Activated CD8-positive, alpha-beta memory T cell treated with anti-CD3 and anti-CD28 coated beads, Interleukin-2, amount 50 U/mL, for 48 hours (primary cell): Measurements from ENCODE around the gene EPHA3.
"Not testable (repeated sequence)": the region's sequence is repeated elsewhere in the genome, so short reads cannot be mapped to it uniquely, and the experiment has no call there.

Source experiments
- DNase-seq: peaks from one replicate; pipeline ENCODE4 v3.0.0-alpha.2; 2020

The EPHA3 gene

DNA sequence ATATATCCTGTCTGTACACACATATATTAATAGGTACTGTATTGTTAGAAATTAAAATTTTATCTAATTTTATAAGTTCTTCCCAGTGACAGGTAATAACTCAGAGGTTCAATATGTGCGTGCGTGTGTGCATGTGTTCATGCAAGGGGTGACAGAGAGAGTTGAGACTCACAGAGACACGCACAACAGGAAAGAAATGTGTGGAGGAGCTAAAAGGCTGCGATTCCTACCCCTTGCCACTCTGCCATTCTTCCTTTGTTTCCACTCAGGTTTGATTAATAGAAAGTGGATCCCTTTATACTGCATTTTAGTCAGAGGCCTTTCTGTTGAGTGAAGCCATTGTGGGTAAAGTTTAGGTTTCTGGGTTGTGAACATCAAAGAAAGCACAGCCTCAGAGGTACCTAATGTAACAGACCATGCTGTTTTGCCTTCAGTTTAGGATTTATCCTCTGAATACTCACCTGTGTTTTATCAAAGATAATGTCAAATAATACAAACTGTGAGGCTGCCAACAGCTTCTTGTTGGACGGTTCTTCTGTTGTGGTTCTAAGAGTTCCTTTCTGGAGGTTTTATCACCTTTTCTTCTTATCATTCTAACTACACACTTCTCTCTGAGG is 182.3 kb downstream of the EPHA3 start:
- no peak for DNase-seq

DNA sequence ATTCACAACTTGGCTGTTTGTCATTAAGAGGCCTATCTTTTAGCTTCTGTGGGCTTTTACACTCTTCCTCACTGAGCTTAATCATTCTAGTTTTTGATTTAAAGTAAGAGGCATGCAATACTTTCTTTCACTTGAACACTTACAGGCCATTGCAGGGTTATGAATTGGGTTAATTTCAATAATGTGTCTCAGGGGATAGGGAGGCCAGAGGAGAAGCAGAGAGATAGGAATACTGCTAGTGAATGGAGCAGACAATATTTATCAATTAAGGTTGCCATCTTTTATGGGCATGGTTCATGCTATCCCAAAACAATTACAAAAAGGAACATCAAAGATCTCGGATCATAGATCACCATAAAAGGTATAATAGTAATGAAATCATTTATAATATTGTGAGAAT is 189.8 kb downstream of the EPHA3 start:
- no peak for DNase-seq

DNA sequence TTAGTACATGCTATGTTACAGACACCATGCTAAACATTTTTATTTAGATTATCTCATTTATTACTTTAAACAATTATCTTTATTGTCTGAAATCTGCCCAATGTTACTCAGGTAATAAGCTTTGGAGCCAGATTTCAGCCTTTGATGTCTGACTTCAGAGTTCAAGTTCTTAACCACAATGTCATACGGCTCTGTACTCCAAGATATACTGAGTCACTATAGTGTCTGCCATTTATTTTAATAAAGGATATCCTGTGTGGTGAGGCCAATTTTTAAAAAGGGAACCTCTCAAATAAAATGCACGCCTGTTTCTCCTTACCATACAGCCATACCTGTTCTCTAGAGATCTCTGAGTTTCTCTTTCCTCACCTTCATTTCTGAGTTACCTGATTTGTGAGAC is 193.1 kb downstream of the EPHA3 start:
- no peak for DNase-seq

DNA sequence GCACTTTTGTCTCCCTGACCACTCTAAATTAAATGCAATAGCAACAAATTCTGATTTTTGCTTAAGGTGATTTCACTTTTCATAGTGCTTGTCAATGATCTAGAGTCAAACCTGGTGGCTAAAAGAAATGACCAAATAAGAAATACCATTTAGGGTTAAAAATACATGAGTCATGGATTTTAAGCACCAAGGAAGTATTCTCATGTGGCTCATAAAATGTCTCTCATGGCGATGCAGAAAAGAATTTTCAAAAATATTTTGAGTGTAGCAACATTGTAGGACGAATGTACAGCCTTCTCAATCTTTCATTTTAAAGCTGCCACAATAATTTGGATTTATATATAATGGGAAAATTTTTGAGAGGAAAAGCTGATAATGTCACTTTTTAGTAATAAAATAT is 193.6 kb downstream of the EPHA3 start:
- no peak for DNase-seq

DNA sequence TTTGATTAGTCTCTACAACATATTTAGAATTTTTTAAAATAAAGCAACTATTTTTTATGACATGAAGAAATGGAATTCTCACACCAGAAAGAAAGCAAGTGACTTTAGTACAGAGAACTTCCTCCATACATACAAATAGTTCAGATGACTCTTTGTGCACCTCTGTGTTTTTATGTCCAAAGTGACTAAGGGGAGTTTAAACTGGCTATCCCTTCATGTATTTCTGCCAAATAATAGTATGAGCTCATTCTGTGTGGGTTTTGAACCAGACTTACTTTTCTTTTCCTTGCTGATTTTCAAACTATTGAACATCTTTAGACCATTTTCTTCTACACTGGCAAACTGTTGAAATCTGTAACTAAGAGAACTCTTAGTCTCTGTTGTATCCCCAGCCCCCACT is 196.3 kb downstream of the EPHA3 start:
- no peak for DNase-seq

DNA sequence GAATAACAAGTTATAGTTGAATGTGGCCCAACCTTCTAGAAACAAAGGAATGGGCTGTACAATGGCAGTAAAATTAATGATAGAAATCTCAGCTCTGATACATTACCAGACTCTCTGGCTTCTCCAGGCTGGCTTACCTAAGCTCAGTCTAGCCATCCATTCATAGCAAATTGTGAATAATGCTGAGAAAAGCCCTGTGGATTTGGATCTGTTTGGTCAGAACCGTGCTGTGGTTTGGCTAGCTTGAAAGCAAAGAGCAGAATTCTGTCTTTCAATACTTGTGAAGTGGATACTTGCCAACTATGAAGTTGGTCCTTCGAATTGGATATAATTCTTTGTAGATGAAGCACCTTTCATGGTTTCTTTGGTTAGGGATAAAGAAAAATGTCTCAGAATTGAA is 199.1 kb downstream of the EPHA3 start:
- no peak for DNase-seq

DNA sequence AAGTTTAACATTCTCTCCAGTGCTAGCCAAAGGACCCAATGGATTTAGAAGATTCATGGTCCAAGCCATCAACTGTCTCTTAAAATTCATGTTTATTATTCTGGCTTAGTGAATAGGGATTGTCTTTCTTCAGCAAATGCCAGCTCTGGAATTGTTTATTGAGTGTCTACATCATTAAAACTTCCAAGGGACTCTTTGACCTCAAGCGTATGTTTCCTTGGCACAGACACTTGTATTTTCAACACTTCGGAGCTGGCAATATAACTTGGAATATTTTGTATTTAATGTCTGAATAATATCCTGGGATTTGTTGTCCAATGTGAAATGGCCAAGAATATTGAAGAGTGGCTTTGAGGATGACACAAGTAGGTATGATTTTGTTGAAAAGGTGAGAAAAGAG is 204.2 kb downstream of the EPHA3 start:
- DNase-seq: no peak

DNA sequence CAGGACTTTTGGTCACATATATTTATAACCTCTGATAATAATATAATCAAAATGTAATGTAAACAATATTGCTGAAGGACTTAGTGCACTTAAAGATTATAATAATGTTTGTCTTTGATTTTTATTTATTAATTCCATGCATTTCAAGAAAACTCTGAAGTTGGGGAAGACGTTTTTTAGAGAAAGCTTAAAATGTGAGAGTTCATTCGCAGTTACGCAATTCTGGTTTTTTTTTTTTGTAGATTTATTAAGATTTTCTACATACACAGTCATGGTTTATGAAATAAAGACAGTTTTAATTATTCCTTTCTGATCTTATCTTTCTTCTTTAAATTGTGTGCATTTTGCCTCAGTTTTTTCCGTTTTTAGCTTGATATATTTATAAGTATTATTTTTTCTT is 204.7 kb downstream of the EPHA3 start:
- no peak for DNase-seq

DNA sequence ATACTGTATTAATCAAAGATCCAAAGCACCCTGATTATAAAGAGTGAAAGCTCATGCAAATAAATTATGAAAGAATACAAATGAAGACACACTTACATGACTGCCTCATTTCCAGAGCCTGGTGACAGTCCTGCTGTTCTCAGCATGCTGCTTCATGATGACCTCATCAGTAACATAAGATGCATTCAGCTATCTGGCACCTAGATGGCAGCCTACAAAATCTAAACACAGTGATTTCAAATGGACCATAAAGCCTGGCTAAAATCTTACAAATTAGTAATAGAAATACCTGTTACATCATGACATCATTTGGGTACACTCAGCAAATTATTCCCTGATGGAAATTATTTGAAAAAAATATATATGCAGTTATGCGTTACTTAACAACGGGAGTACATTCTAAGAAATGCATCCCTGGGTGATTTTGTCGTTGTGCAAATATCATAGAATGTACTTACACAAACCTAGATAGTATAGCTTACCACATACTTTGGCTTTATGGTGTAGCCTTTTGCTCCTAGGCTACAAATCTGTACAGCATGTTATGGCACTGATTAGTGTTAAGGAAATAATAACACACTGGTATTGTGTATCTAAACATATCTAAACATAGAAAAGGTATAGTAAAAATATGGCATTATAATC is 207.2 kb downstream of the EPHA3 start:
- DNase-seq: no peak

DNA sequence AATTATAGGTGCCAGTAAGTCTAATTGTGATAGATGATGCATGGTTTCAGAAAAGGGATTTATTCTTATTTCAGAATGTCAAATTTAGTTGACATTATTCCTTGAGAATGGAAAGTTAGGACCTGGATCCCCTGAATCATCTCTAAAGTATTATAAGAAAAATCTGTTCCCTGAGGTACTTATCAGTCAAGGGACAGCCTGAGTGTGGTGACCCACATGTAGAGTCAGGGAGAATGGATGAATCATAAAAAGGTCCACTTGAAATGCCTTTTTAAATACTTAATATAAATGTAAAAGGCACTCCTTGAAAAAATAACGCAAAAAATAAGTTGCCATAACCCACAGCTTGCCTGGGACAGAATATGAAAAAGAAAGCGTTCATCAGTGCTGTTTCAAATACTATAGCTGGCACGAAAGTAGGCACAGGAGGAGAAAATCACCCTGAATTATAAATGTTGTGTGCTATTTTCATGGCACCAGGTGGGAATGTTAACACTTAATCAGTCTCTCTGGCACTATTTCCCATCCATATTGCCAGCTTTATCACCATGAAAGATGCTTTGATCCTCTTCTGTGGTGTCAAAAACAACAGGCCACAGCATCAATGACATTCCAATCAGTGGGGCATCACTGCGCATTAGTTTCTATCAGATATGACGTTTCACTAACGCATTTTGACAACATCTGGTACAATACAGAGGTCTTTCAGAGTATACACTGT is 208.5 kb downstream of the EPHA3 start:
- no peak for DNase-seq

DNA sequence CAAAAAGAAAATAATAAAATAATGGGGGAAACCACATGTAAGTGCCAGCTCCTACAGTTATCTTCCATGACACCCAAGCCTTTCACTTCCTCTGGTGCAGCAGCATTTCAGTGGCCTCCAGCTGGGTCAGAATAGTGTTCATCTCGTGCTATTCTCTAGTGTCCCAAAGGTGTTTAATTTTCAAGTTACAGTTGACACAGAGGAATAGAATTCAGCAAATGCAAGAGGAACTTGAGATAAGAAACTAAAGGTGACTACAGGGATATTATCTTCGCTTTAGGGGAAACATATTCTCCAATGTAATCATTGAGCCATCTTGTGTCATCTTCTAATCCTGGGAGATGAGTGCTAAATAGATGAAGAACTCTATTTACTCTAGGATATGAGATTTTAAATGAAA is 212.8 kb downstream of the EPHA3 start:
- no peak for DNase-seq

DNA sequence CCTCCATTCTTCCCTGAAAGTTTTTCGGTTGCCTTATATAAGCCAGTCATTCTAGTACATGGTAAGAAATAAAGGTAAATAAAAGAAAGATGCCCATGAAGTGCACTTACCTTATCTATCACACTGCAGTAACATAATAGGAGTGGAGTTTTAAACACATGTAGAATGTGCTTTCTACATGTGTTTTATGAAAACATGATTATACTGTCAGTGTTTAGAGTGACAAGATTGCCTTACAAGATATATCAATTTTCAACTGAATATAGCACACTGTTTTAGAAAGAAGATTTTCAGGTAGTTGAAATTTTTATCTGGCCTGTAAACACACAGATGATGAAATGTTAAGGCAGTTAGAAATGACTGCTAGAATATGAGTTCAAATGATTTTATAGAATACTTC is 219.6 kb downstream of the EPHA3 start:
- no peak for DNase-seq

DNA sequence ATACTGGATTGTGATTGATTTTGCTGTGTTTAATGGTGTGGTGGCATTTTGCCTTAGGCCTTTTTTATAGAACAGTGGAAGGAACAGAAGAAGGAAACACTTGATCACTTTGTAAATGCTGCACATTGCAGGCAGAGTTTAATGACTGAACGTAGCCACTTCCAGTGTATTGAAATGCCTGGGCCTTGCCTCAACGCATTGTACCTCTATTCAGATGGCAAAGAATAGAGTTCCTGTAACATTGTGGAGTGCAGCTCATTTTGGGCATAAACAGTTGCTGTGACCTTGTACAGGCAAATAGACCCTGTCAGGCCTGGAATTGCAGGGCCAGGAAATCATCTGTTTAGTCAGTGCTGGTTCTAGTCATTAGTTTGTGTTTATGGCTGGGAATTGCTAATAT is 225.0 kb downstream of the EPHA3 start:
- DNase-seq: no peak

DNA sequence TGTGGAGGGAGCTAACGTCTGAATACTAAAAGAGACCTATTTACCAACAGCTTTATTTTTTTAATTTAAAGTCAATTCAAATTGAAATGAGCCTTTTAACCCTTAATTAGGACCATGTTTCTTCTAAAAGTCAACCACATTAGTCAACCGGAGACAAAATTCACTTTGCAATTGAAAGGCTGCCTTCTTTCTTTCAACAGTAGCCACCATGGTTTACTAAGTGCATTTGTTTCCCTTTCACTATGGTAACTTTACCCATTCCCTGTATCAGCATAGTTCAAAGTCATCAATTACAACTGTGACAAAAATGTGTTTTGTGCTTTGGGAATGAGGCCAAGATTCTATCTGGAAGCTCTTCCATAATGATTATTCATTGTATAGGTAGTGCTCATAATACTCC is 225.4 kb downstream of the EPHA3 start:
- DNase-seq: no peak

DNA sequence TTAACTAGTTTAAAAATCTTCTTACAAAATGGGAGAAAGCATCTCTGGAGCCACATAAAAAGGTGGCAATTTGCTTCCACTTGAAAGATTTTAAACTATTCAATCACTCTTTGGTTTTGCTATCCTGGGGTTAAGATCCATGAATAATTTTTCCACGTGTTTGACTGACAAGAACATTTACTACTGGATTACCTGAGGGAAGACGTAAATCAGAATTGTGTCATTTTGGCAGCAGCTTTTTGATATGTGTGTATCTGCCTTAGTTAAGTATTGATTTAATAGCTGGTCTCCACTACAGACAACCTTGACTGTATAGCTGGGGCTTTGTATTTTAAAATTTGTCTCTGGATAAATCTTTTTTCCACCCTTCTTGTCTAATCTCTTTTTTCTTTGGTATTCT is 228.3 kb downstream of the EPHA3 start:
- no peak for DNase-seq

DNA sequence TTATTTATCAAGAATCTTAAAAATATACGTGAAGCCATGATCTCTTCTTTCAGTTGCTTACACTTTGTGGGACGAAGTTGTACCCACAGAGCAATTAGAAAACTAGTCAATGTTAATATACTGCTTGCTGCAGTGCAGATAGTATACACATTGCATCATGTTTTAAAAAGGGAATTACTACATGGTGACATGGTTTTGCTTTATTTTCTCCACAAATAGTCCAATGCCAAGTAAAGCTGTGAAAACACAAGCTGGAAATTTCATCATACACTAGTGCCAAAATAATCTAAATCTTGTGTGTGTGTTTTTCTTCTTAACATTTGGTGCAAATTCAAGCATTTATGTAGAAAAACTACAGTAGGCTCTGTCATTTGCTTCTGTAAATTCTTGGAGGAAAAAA is 233.0 kb downstream of the EPHA3 start:
- no peak for DNase-seq

DNA sequence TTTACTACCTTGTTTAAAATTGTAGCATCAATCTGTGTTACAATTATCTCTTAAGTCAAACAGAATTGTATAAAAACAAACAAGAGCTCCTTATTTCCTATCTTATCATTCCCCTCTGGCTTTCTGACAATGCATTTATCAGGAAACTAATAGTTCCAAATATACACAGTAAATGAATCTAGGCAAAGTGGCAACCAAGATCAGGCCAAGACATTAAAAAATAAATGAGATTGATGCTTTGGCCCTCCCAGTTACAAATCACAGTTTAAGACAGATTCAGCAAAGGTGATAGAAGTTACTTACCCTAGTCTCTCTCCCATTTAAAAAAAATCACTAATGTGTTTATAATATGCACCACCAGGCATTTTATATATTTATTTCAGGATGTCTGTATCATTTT is 236.7 kb downstream of the EPHA3 start:
- DNase-seq: no peak

DNA sequence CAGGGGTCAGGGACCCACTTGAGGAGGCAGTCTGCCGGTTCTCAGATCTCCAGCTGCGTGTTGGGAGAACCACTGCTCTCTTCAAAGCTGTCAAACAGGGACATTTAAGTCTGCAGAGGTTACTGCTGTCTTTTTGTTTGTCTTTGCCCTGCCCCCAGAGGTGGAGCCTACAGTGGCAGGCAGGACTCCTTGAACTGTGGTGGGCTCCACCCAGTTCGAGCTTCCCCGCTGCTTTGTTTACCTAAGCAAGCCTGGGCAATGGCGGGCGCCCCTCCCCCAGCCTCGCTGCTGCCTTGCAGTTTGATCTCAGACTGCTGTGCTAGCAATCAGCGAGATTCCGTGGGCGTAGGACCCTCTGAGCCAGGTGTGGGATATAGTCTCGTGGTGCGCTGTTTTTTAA is 243.5 kb downstream of the EPHA3 start:
- not testable (repeated sequence) for DNase-seq

DNA sequence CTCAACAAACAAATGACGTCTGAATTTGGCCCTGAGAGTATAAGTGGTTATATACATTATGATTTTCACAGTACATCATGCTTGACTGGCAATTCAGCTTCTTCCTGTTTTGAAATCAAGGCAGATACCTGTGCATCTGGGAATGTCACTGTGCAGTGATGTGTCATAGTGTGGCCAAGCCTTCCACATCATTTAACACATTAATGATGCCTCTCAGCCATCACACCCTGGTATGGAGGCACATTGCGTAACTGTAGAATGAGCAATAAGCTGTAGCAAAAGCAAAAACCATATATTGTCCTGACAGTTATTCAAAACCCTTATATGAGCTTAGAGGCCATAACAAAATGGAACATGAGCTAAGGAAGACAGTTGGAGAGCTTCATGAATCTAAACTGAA is 246.0 kb downstream of the EPHA3 start:
- DNase-seq: no peak

DNA sequence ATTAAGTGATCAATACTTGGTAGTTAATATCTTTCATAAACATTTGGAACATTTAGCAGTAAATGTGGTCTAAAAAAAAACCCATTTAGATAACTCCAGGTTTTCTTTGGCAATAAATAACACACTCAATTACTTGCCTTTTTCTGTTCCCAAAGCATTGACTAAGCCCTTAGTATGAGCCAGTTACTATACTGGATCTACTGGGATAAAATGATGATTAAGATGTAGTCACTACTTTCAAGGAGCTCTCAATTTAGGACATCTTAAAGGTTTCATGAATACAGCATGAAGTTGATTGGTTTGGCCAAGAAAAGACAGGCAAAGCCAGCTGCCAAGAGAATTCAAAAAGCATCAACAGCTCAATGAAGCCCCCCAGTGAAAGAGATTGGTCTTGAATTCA is 250.9 kb downstream of the EPHA3 start:
- no peak for DNase-seq

DNA sequence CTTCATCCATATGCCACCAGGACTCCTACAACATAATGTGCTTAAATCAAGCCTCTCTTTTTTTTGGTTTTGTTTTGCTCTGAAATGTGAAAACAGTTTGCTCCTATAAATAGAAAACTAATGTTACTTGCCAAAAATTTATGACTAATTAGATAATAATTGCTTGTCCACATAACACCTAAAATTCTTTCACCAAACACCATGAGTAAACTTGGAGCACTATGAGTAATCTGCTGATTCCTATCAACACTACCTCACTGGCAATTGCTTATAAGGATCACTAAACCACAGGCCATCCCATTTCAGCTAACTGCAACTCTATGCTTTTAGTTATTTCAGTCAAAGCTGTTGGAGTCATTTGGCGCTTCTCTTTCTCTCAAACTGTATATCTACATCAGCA is 252.7 kb downstream of the EPHA3 start:
- no peak for DNase-seq

DNA sequence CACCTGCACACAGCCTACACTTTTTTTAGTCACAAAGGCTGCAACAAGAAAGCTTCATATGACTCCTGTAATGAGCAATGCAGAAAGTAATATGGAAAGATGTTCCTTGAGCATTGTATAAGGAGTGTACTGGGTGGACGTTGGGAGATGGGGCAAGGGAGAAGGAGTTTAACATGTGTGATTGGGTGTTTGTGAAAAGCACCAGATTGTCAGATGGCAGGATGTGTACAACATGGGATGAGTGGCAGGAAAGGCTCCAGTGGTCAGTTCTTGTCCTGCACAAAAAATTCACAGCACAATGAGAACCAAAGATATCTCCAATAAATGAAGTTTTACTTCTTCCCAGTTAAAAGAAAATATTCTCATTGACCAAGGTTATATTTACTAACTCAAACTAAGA is 255.1 kb downstream of the EPHA3 start:
- no peak for DNase-seq

DNA sequence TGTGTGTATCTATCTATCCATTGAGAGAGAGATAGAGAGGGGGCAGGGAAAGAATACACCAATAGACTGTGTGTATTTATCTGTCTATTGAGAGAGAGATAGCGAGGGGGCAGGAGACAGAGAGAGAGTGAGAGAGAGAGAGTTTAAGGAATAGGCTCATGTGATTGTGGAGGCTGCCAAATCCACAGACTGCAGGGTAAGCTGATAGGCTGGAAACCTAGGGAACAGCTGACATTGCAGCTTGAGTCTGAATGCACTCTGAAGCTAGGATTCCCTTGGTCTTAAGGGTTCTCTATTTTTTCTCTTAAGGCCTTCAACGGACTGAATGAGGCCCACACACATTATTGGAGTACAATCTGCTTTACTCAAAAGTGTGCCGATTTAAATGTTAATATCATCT is 255.8 kb downstream of the EPHA3 start:
- no peak for DNase-seq

DNA sequence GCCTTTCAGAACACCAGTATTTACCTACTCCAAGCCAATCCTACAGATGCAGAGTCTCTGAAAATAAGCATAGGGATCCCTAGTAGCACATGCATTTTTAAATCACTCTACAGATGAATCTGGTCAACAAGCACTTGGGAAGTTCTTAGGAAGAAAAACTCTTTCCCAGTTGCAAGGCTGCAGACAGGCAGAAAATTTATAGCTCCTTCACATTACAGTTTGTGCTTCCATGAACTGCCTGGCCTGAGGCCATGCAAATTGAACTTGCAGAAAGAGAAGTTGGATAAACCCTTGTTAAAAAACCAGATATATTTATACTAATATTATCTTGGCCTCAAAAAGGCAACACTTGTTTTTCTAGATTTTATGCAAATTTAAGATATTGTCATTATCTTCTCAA is 256.9 kb downstream of the EPHA3 start:
- DNase-seq: no peak

DNA sequence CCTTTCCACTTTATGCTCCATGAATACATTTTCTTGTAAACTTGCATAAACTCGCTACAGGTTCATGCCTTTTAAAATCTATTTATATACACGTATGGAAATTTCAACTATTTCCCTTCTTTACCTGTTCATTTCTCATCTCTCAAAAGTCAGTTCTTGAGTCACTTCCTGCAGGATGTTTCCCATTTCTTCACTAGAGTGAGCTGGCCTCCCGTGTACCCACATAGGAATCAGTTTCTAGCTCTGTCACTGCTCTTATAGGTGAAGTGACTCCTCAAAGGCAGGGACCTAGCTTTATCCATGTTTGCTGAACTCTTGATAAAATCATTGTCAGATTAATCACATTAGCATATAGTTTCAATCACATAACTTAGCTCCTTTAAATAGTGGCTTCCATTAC is 259.7 kb downstream of the EPHA3 start:
- no peak for DNase-seq
